ENCODE results near the gene NTHL1. TPM values are rescaled to one million over a fixed set of nuclear protein-coding genes. Genes with fewer than 3 reads are reported as not detected.
A peak's percentile ranks its signal among the peaks of the same experiment; 100 is the strongest.

Gene NTHL1
- total and polyA plus RNA-seq, 9 of the 15 experiments (the other 6 are each of a cell fraction or from before 2014, with no cell fraction given) = 1.1 to 58.8 (median 17.6) TPM

DNA sequence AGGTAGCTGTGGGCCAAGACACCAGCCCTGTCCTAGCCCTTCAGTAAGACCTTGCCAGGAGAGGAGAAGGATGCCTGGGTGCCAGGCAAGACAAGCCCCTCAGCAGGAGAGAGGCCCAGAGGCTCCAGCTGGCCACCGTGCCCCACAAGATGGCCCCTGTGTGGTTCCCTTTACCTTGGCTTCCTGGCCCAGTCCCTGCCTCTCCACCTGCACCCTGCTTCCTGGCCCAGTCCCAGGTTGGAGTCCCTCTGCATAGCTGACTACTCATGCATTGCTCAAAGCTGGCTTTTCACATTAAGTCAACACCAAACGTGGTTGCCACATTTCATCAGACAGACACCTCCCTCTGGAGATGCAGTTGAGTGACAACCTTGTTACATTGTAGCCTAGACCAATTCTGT is 53.9 kb downstream of the NTHL1 start:
- Histone ChIP-seq H3K27me3 (ENCODE audit: control insufficient read depth in 2 of 2, insufficient read depth in 2 of 2, low read length in 2 of 2) (no peaks in the 10 kb centered on the region), H4K20me1 (replicated peaks; ENCODE audit: control insufficient read depth, insufficient read depth, low read length) (no peaks in the 10 kb centered on the region; the same call in 1 of the 2 replicates), H2AFZ (ENCODE audit: low read depth, low read length) (no peak overlapping the region), H3K4me3 (peak overlapping the region; percentile 64), H3K4me2 (ENCODE audit: insufficient read depth, low read length) (peak overlapping the region; percentile 87), H3K9me3 (replicated peaks; ENCODE audit: control insufficient read depth, insufficient read depth, low read depth, low read length) (no peaks in the 10 kb centered on the region), H3K36me3 (ENCODE audit: control insufficient read depth, insufficient read depth, low read length) (peaks cover 37% of the 10 kb centered on the region; the same call in 2 of the 3 replicates), H3K9ac (ENCODE audit: insufficient read depth in 1 of 2, low read depth in 2 of 2, low read length in 2 of 2) (peak overlapping the region; percentile 80 to 96), H3K27ac (ENCODE audit: extremely low read depth, low read depth, low read length) (peak overlapping the region; percentile 94; the same call in 2 of the 3 replicates), H3K9me1 (ENCODE audit: control insufficient read depth, insufficient read depth, low read length) (no peaks in the 10 kb centered on the region), H3K4me1 (replicated peaks in 1 of 2; ENCODE audit: control insufficient read depth in 2 of 2, insufficient read depth in 2 of 2, low read length in 2 of 2) (peaks cover 29 to 59% of the 10 kb centered on the region in 2 experiments), H3K79me2 (ENCODE audit: control insufficient read depth, insufficient read depth, low read length) (peaks cover 31% of the 10 kb centered on the region)
- ChIA-PET POLR2A (interaction anchor here (0.6 to 5.5 kb wide), 8 partner anchors 11 to 161 kb away, joined by 3 to 50 read pairs (median 4); partner anchors contain the start of genes RNF151, RPS2 and TRAF7), CTCF (ENCODE audit: low intra/inter-chr PET ratio) (no interaction called here)
- ATAC-seq (peak; percentile 5), FAIRE-seq (no peak), DNase-seq (ENCODE audit: extremely low read depth in 1 of 4, low spot score in 3 of 4) (peak in 1 of 4 experiments; percentile 45)
- in situ Hi-C loops (cut with MboI) (no loop called here), intact Hi-C loops (cut with micrococcal nuclease) (loop anchor here (2.0 kb wide), 1 partner anchor 15 kb away; the partner anchor contains the start of gene ZNF598)
- 10% methylated on average over 2 of the region's 2 CpGs for WGBS (ENCODE audit: insufficient coverage, low coverage, missing lambda C conversion rate)
- TSS peak; percentile 57 for BruUV-seq (replicated peaks)
- TF ChIP-seq, protein P1, sequence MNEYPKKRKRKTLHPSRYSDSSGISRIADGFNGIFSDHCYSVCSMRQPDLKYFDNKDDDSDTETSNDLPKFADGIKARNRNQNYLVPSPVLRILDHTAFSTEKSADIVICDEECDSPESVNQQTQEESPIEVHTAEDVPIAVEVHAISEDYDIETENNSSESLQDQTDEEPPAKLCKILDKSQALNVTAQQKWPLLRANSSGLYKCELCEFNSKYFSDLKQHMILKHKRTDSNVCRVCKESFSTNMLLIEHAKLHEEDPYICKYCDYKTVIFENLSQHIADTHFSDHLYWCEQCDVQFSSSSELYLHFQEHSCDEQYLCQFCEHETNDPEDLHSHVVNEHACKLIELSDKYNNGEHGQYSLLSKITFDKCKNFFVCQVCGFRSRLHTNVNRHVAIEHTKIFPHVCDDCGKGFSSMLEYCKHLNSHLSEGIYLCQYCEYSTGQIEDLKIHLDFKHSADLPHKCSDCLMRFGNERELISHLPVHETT (CRISPR knock-in tag; conservative IDR thresholded peaks at IDR 0.05 in 1 of 2, IDR thresholded peaks at IDR 0.05 in 1 of 2) = 0 out of 4 replicates have a peak, but pooled peaks of 1 of the 2 experiments have one; percentile 40
- TF ChIP-seq SP1 (CRISPR knock-in tag; IDR thresholded peaks at IDR 0.05) (no peak), HDAC8 (tag; IDR thresholded peaks at IDR 0.05) (peak; percentile 82), SRSF9 (IDR thresholded peaks at IDR 0.05; ENCODE audit: borderline replicate concordance, low read depth, low read length) (no peak), KLF1 (tag; IDR thresholded peaks at IDR 0.05) (no peak), CXXC5 (CRISPR knock-in tag; IDR thresholded peaks at IDR 0.05) (peak; percentile 41; the same call in 1 of the 2 replicates), PRMT5 (CRISPR knock-in tag; IDR thresholded peaks at IDR 0.05) (no peak)
- TF ChIP-seq, protein P2, sequence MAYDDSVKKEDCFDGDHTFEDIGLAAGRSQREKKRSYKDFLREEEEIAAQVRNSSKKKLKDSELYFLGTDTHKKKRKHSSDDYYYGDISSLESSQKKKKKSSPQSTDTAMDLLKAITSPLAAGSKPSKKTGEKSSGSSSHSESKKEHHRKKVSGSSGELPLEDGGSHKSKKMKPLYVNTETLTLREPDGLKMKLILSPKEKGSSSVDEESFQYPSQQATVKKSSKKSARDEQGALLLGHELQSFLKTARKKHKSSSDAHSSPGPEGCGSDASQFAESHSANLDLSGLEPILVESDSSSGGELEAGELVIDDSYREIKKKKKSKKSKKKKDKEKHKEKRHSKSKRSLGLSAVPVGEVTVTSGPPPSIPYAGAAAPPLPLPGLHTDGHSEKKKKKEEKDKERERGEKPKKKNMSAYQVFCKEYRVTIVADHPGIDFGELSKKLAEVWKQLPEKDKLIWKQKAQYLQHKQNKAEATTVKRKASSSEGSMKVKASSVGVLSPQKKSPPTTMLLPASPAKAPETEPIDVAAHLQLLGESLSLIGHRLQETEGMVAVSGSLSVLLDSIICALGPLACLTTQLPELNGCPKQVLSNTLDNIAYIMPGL (CRISPR knock-in tag; IDR thresholded peaks at IDR 0.05) = no peak
- TF ChIP-seq, protein P3, sequence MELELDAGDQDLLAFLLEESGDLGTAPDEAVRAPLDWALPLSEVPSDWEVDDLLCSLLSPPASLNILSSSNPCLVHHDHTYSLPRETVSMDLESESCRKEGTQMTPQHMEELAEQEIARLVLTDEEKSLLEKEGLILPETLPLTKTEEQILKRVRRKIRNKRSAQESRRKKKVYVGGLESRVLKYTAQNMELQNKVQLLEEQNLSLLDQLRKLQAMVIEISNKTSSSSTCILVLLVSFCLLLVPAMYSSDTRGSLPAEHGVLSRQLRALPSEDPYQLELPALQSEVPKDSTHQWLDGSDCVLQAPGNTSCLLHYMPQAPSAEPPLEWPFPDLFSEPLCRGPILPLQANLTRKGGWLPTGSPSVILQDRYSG (tag; conservative IDR thresholded peaks at IDR 0.05; ENCODE audit: low read depth) = peak; percentile 75; the same call in 1 of the 2 replicates
- TF ChIP-seq, protein P4, sequence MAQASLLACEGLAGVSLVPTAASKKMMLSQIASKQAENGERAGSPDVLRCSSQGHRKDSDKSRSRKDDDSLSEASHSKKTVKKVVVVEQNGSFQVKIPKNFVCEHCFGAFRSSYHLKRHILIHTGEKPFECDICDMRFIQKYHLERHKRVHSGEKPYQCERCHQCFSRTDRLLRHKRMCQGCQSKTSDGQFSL (CRISPR knock-in tag; IDR thresholded peaks at IDR 0.05) = no peak
- TF ChIP-seq, protein P4 (tag; IDR thresholded peaks at IDR 0.05) = 0 out of 4 replicates have a peak, but pooled peaks of 1 of the 2 experiments have one; percentile 70
- TF ChIP-seq, protein P5, sequence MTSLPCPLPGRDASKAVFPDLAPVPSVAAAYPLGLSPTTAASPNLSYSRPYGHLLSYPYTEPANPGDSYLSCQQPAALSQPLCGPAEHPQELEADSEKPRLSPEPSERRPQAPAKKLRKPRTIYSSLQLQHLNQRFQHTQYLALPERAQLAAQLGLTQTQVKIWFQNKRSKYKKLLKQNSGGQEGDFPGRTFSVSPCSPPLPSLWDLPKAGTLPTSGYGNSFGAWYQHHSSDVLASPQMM (CRISPR knock-in tag; IDR thresholded peaks at IDR 0.05) = no peak
- TF ChIP-seq, protein P6, sequence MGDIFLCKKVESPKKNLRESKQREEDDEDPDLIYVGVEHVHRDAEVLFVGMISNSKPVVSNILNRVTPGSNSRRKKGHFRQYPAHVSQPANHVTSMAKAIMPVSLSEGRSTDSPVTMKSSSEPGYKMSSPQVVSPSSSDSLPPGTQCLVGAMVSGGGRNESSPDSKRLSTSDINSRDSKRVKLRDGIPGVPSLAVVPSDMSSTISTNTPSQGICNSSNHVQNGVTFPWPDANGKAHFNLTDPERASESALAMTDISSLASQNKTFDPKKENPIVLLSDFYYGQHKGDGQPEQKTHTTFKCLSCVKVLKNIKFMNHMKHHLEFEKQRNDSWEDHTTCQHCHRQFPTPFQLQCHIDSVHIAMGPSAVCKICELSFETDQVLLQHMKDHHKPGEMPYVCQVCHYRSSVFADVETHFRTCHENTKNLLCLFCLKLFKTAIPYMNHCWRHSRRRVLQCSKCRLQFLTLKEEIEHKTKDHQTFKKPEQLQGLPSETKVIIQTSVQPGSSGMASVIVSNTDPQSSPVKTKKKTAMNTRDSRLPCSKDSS (IDR thresholded peaks at IDR 0.05; ENCODE audit: low read depth, partially characterized antibody) = no peak

All from K562 (cell line).